GM12801 (cell line): Measurements from ENCODE around the gene TCF7.

ENCODE experiments used
- CTCF ChIP-seq: IDR thresholded peaks from one replicate; pipeline ENCODE4 v1.5.1; 2011; ENCODE audit warnings: control low read depth; ENCODE audit not compliant: insufficient read length; ENCODE audit errors: extremely low read depth

The TCF7 gene

GRCh38 chr5:134113902-134114875 is at the start of gene TCF7:
Gene TCF7 (plus strand): TSS chr5:134114681. CDS start chr5:134114907, 226 bp downstream.
- TF ChIP-seq CTCF = no peak

GRCh38 chr5:134069553-134069952 is 44.9 kb upstream of the TCF7 start:
- TF ChIP-seq CTCF = no peak

DNA sequence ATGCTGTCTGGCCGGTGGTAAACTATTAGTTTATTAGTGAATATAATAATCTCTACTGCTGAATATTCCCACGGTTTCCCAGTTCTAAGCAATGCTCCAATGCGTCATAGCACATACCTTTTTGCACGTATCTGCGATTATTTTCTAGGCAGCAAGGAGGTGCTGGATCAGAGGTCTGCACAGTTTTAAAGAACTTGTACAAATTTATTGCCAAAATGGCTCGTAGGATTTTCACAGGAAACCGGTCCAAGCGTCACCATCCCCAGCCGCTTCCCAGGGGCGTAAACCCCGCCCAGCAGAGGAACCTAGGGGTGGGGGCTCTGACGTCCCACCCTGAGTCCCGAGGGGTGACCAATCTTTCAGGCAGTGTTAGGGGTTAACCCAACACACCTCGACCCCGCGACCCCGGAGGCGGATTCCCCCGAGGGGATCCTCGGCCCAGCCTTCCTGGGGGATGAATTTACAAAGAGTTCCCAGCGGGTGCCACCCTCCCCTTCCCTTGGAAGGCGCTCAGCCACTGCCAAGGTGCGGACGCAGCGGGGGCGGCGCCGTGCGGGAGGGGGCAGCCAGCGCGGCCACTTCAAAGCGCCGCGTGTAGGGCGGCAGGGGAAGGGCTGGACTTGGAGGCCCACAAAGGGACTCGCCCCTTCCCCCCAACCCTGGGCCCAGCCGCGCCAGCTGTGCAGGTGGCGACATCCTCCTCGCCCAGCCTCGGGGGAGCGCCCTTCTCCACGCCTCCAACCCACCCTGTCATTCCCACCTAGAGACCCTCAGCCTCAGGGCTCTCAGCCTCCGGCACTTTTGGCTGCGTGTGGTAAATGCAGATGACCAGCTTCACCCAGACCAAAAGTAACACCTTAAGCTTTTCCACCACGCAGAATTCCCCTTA is 43.5 kb upstream of the TCF7 start:
- TF ChIP-seq CTCF = no peak

DNA sequence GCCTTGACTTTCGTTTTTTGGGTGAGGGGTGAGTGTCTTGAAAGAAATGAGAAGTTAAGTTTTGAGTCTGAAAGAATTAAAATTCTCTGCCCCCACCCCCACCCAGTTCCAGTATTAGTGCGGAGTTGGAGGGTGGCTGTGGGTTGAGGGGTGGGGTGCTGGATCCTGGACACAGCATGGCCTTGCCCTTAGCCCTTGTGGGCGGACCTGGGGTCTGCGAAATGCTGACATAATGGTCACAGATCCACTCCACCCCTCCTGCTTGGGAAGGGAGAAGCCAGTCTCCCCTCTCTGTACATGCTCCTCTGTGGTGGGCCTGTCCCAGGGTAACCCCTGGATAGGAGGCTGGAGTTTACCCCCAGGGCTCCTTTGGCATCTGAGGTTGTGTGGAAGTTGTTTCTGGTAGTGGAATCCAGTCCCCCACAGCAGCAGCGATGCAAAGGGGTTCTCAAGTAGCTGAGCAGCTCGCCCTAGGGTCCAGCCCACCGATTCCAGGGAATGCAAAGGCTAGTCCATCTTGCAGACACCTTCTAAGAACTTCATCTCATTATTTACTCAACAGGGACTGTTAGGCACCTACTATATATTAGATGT is 42.8 kb upstream of the TCF7 start:
- TF ChIP-seq CTCF = no peak

DNA sequence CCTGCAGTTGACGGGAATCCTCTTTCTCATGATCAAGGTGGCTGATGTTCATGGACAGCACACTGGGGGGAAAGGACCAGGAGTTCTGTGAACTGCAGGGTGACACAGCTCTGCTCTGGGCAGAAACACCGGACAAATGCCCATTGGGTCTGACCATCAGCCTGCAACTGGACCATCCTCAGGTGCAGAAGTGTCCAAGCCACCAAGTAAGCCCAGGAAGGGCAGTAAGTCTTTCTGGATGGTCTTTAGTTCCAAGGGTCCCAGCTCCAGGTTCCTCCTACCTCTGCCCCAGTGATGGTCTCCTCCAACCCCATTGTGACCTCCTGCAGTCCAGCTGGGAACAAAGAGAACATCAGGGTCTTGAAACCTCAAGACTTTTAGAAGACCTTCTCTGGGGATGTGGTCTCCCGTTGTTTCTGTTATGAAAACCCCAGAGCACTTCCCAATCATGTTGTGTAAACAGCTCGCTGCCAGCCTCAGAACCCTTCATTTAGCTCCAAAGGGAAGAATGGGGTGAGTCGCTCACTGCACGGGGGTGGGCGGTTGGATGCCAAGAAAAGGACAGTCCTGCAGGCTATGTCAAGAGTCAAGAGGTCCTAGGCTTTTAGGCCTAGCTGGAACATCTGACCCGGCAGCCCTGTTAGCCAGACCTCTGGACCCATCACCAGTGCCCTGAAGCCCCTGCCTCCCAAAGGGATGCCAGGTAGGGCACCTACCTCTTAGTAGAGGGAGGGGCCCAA is 41.8 kb upstream of the TCF7 start:
- TF ChIP-seq CTCF = no peak

DNA sequence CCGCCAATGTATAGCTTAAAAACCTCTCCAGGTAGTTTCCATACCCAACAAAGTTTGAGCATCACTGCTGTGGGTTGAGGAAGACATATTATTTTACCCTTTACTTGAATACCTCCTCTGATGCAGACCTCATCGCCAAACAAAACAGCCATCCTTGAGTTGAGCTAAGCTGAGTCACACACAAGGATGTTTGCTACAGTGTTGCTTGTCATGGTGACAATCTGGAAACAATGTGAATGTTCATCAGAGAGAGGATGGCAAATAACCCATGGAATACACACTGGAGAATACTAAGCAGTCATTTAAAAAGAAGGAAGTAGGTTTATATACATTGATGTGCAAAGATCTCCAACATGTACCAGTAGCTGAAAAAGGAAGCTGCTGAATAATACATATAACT is 41.1 kb upstream of the TCF7 start:
- no peak for TF ChIP-seq CTCF

GRCh38 chr5:134075102-134075501 is 39.4 kb upstream of the TCF7 start:
- TF ChIP-seq CTCF = no peak
